ENCODE measurements around the gene DOLPP1.

DOLPP1 gene

GRCh38 chr9:129139233-129139992, 58.5 kb downstream of the DOLPP1 start:
- H4K20me1 ChIP-seq (ENCODE audit: insufficient read depth, low read length), result peaks cover 15% of the 10 kb centered on the region; the same call in 1 of the 2 replicates
- peaks cover 42% of the 10 kb centered on the region for H3K36me3 ChIP-seq (replicated peaks; ENCODE audit: low read depth, low read length)
- peak overlapping the region; percentile 87 for H3K4me2 ChIP-seq (ENCODE audit: low read length)
- H3K4me3 ChIP-seq (ENCODE audit: low read length), result peak overlapping the region; percentile 59
- peaks cover 39% of the 10 kb centered on the region for H3K4me1 ChIP-seq (ENCODE audit: low read length)
- no peak for TF ChIP-seq EZH2phosphoT487 (IDR thresholded peaks at IDR 0.05; ENCODE audit: low read depth)
- TF ChIP-seq CTCF (IDR thresholded peaks at IDR 0.05; ENCODE audit: low read depth, low read length), result peak; percentile 95
- H3K27me3 ChIP-seq (ENCODE audit: low read depth, low read length), result no peaks in the 10 kb centered on the region
- no peaks in the 10 kb centered on the region for H3K9me3 ChIP-seq (ENCODE audit: insufficient read depth, low read length)
- peak overlapping the region; percentile 41; the same call in 1 of the 2 replicates for H3K9ac ChIP-seq (ENCODE audit: low read length)
- peak overlapping the region; percentile 91 for H3K27ac ChIP-seq (ENCODE audit: low read length)
- no peak overlapping the region for H2AFZ ChIP-seq (ENCODE audit: low read depth, low read length)
- H3K79me2 ChIP-seq (ENCODE audit: low read length), result no peaks in the 10 kb centered on the region

- Histone ChIP-seq H2AFZ (ENCODE audit: low read depth, low read length) (no peak overlapping the region), H3K36me3 (replicated peaks; ENCODE audit: low read depth, low read length) (peaks cover 39% of the 10 kb centered on the region), H3K79me2 (ENCODE audit: low read length) (no peaks in the 10 kb centered on the region), H3K27me3 (ENCODE audit: low read depth, low read length) (no peaks in the 10 kb centered on the region), H3K4me1 (ENCODE audit: low read length) (peaks cover 39% of the 10 kb centered on the region), H3K9me3 (ENCODE audit: insufficient read depth, low read length) (no peaks in the 10 kb centered on the region), H3K9ac (ENCODE audit: low read length) (peak overlapping the region; percentile 61), H3K4me3 (ENCODE audit: low read length) (peak overlapping the region; percentile 65), H4K20me1 (ENCODE audit: insufficient read depth, low read length) (peaks cover 15% of the 10 kb centered on the region; the same call in 1 of the 2 replicates), H3K4me2 (ENCODE audit: low read length) (peak overlapping the region; percentile 87), H3K27ac (ENCODE audit: low read length) (peak overlapping the region; percentile 91)
- no peak; the same call in 1 of the 2 replicates for TF ChIP-seq EZH2phosphoT487 (IDR thresholded peaks at IDR 0.05; ENCODE audit: low read depth)
- TF ChIP-seq CTCF (IDR thresholded peaks at IDR 0.05; ENCODE audit: low read depth, low read length), result no peak
Measured at GRCh38 chr9:129139993-129140396, 59.1 kb downstream of the DOLPP1 start.

Measured in OCI-LY3 (cell line).